HG02852 (cell line): ENCODE results near the gene TSHZ2.
"Not testable (repeated sequence)": the region's sequence is repeated elsewhere in the genome, so short reads cannot be mapped to it uniquely, and the experiment has no call there.

ENCODE experiments used
- ATAC-seq: cut with Tn5 transposase; IDR thresholded peaks from one replicate; pipeline ENCODE4 v1.9.1; 2021; ENCODE audit warnings: mild to moderate bottlenecking, moderate library complexity; ENCODE audit not compliant: unreplicated experiment

Gene TSHZ2

GRCh38 chr20:53023732-53024520, 51.8 kb downstream of the TSHZ2 start:
- ATAC-seq: no peak

GRCh38 chr20:53024653-53025052, 52.5 kb downstream of the TSHZ2 start:
- ATAC-seq: not testable (repeated sequence)

GRCh38 chr20:53027089-53027488, 54.9 kb downstream of the TSHZ2 start:
- no peak for ATAC-seq

GRCh38 chr20:53028337-53029007, 56.3 kb downstream of the TSHZ2 start:
- no peak for ATAC-seq

- no peak for ATAC-seq
Measured at GRCh38 chr20:53030061-53030460, 57.9 kb downstream of the TSHZ2 start.

- no peak for ATAC-seq
Measured at GRCh38 chr20:53032046-53032445, 59.9 kb downstream of the TSHZ2 start.

GRCh38 chr20:53032478-53032932, 60.3 kb downstream of the TSHZ2 start:
- no peak for ATAC-seq

- no peak for ATAC-seq
Measured at GRCh38 chr20:53033176-53033575, 61.0 kb downstream of the TSHZ2 start.

GRCh38 chr20:53034899-53035298, 62.7 kb downstream of the TSHZ2 start:
- ATAC-seq: no peak

- no peak for ATAC-seq
Measured at GRCh38 chr20:53036992-53037391, 64.8 kb downstream of the TSHZ2 start.

- ATAC-seq: no peak
Measured at GRCh38 chr20:53037621-53038020, 65.5 kb downstream of the TSHZ2 start.

GRCh38 chr20:53038299-53038698, 66.1 kb downstream of the TSHZ2 start:
- no peak for ATAC-seq

- no peak for ATAC-seq
Measured at GRCh38 chr20:53040693-53041589, 68.8 kb downstream of the TSHZ2 start.

- ATAC-seq: no peak
Measured at GRCh38 chr20:53042521-53042920, 70.4 kb downstream of the TSHZ2 start.

- no peak for ATAC-seq
Measured at GRCh38 chr20:53044296-53044695, 72.1 kb downstream of the TSHZ2 start.

GRCh38 chr20:53045941-53046340, 73.8 kb downstream of the TSHZ2 start:
- ATAC-seq: no peak

- no peak for ATAC-seq
Measured at GRCh38 chr20:53047203-53047602, 75.0 kb downstream of the TSHZ2 start.

GRCh38 chr20:53048387-53048786, 76.2 kb downstream of the TSHZ2 start:
- no peak for ATAC-seq

GRCh38 chr20:53050338-53050737, 78.2 kb downstream of the TSHZ2 start:
- ATAC-seq: no peak

- no peak for ATAC-seq
Measured at GRCh38 chr20:53052380-53052779, 80.2 kb downstream of the TSHZ2 start.

GRCh38 chr20:53053595-53053994, 81.4 kb downstream of the TSHZ2 start:
- no peak for ATAC-seq
